ENCODE data around the gene OSBP. TPM values are rescaled to one million over a fixed set of nuclear protein-coding genes. Genes with fewer than 3 reads are reported as not detected.

The OSBP gene
- total and polyA plus RNA-seq, 2 experiments from 2014 or later = 11.0 to 39.3 TPM

GRCh38 chr11:59572091-59572490 is 43.5 kb downstream of the OSBP start:
- Mint-ChIP-seq H3K27me3 (ENCODE audit: insufficient read depth, low read depth, poor library complexity) (no peaks in the 10 kb centered on the region), H3K9me3 (no peaks in the 10 kb centered on the region)

GRCh38 chr11:59562292-59562691 is 53.3 kb downstream of the OSBP start:
- H3K4me3 Mint-ChIP-seq = no peak overlapping the region
- no peak for ATAC-seq

More at GRCh38 chr11:59572091-59572490, 43.5 kb downstream of the OSBP start:
- Histone ChIP-seq H4K20me1 (replicated peaks; ENCODE audit: insufficient read depth) (no peaks in the 10 kb centered on the region; the same call in 1 of the 2 replicates), H3K27me3 (ENCODE audit: insufficient read depth) (no peaks in the 10 kb centered on the region), H3K4me3 (no peak overlapping the region), H3K36me3 (ENCODE audit: insufficient read depth) (peaks cover 8% of the 10 kb centered on the region; the same call in 1 of the 2 replicates), H3K79me2 (replicated peaks; ENCODE audit: insufficient read depth) (no peaks in the 10 kb centered on the region), H3K4me1 (ENCODE audit: insufficient read depth) (no peaks in the 10 kb centered on the region), H3K4me2 (no peak overlapping the region), H2AFZ (no peak overlapping the region), H3K9me2 (ENCODE audit: insufficient read depth) (no peaks in the 10 kb centered on the region), H3K27ac (ENCODE audit: low read depth) (no peak overlapping the region), H3F3A (replicated peaks; ENCODE audit: low read depth) (0 out of 2 replicates have a peak, but pooled peaks cover 3% of the 10 kb centered on the region)
- no peaks in the 10 kb centered on the region for H3K4me1 Mint-ChIP-seq
- H3K4me3 Mint-ChIP-seq = no peak overlapping the region
- peaks cover 25% of the 10 kb centered on the region for H3K36me3 Mint-ChIP-seq (ENCODE audit: low read depth)
- DNase-seq (ENCODE audit: low spot score) = no peak
- H3K27ac Mint-ChIP-seq = no peak overlapping the region
- TF ChIP-seq JUNB (IDR thresholded peaks at IDR 0.05; ENCODE audit: unreplicated experiment) = no peak
- no peak for TF ChIP-seq CTCF (conservative IDR thresholded peaks at IDR 0.05; ENCODE audit: low read depth in 2 of 2)
- no peak for TF ChIP-seq ZNF114 (CRISPR knock-in tag; IDR thresholded peaks at IDR 0.05)
- TF ChIP-seq EZH2 (IDR thresholded peaks at IDR 0.05; ENCODE audit: low read depth, unreplicated experiment) = no peak
- ATAC-seq = no peak

More at GRCh38 chr11:59562292-59562691, 53.3 kb downstream of the OSBP start:
- H3K27me3 ChIP-seq (ENCODE audit: insufficient read depth) = no peaks in the 10 kb centered on the region
- H3K4me1 ChIP-seq (ENCODE audit: insufficient read depth) = peaks cover 9% of the 10 kb centered on the region
- Mint-ChIP-seq H3K36me3 (ENCODE audit: low read depth) (peaks cover 3% of the 10 kb centered on the region; the same call in 1 of the 3 replicates), H3K9me3 (peaks cover 7% of the 10 kb centered on the region; the same call in 2 of the 3 replicates), H3K4me1 (peaks cover 11% of the 10 kb centered on the region; the same call in 2 of the 3 replicates), H3K27me3 (ENCODE audit: insufficient read depth, low read depth, poor library complexity) (peaks cover 47% of the 10 kb centered on the region), H3K27ac (no peak overlapping the region)
- TF ChIP-seq STAT1 (IDR thresholded peaks at IDR 0.05; ENCODE audit: unreplicated experiment) (no peak), ETS1 (IDR thresholded peaks at IDR 0.05) (no peak), EZH2phosphoT487 (IDR thresholded peaks at IDR 0.05; ENCODE audit: unreplicated experiment) (no peak), JUNB (IDR thresholded peaks at IDR 0.05; ENCODE audit: unreplicated experiment) (no peak), CTCF (conservative IDR thresholded peaks at IDR 0.05; ENCODE audit: low read depth in 2 of 2) (no peak), EZH2 (IDR thresholded peaks at IDR 0.05; ENCODE audit: low read depth, unreplicated experiment) (no peak), ZNF114 (CRISPR knock-in tag; IDR thresholded peaks at IDR 0.05) (no peak), REST (IDR thresholded peaks at IDR 0.05; ENCODE audit: unreplicated experiment) (no peak), NANOG (IDR thresholded peaks at IDR 0.05; ENCODE audit: borderline replicate concordance) (no peak), ZNF331 (CRISPR knock-in tag; IDR thresholded peaks at IDR 0.05; ENCODE audit: low read depth) (no peak), CREB1 (CRISPR knock-in tag; IDR thresholded peaks at IDR 0.05; ENCODE audit: low read depth) (no peak), POLR2AphosphoS5 (IDR thresholded peaks at IDR 0.05; ENCODE audit: low read depth) (no peak)
- no peak overlapping the region for H3K4me3 ChIP-seq
- no peaks in the 10 kb centered on the region; the same call in 1 of the 2 replicates for H4K20me1 ChIP-seq (replicated peaks; ENCODE audit: insufficient read depth)
- no peak overlapping the region for H2AFZ ChIP-seq
- no peaks in the 10 kb centered on the region for H3K9me2 ChIP-seq (ENCODE audit: insufficient read depth)
- no peak overlapping the region for H3K4me2 ChIP-seq
- H3K27ac ChIP-seq (ENCODE audit: low read depth) = no peak overlapping the region
- peaks cover 3% of the 10 kb centered on the region; the same call in 1 of the 2 replicates for H3F3A ChIP-seq (replicated peaks; ENCODE audit: low read depth)
- no peaks in the 10 kb centered on the region for H3K79me2 ChIP-seq (replicated peaks; ENCODE audit: insufficient read depth)
- H3K36me3 ChIP-seq (ENCODE audit: insufficient read depth) = no peaks in the 10 kb centered on the region
- no peak for DNase-seq (ENCODE audit: low spot score)
